HG03060 (cell line): ENCODE data around the gene ZNF646.

Experiments
- ATAC-seq: cut with Tn5 transposase; IDR thresholded peaks from one replicate; pipeline ENCODE4 v1.9.1; 2021; ENCODE audit warnings: low read depth, moderate number of reproducible peaks; ENCODE audit not compliant: unreplicated experiment

ZNF646 gene

DNA sequence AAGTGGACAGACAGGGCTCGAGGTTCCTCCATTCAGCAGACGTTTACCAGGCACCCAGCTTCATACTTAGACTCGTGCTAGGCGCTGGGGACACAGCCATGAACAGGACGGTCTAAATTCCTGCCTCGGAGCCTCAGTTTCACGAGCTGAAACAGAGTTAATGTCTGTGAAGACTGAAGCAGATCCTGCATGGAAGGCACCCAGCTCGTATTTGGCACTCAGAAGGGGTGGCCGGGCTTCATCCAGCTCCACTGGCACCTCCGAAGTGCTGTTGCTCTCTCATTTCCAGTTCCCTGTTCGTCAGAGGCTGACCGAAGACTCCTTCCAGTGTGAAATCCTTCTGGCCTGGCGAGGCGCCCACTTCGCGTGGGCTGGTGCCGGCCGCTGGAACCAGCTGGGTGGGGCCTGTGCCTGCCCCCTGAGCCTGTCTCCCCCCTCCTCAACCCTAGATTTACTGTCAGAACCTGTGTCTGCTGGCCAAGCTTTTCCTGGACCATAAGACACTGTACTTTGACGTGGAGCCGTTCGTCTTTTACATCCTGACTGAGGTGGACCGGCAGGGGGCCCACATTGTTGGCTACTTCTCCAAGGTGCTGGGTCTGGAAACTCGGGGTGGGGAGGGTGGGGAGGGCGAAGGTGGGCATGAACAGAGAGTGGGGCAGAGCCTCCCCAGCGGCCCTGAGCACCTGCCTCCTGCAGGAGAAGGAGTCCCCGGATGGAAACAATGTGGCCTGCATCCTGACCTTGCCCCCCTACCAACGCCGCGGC is 55.5 kb downstream of the ZNF646 start:
- ATAC-seq: no peak

DNA sequence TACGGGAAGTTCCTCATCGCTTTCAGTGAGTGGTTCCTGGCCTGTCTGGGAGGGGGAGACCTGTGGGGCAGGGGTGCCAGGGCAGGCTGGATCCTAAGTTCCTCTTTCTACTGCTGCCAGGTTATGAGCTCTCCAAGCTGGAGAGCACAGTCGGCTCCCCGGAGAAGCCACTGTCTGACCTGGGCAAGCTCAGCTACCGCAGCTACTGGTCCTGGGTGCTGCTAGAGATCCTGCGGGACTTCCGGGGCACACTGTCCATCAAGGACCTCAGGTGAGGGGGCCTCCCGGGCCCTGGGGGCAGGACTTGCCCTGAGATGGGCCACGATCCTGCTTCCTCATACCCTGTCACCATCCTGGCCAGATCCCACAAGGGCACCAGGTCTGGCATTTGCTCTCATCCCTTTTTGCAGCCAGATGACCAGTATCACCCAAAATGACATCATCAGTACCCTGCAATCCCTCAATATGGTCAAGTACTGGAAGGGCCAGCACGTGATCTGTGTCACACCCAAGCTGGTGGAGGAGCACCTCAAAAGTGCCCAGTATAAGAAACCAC is 56.2 kb downstream of the ZNF646 start:
- ATAC-seq: no peak

DNA sequence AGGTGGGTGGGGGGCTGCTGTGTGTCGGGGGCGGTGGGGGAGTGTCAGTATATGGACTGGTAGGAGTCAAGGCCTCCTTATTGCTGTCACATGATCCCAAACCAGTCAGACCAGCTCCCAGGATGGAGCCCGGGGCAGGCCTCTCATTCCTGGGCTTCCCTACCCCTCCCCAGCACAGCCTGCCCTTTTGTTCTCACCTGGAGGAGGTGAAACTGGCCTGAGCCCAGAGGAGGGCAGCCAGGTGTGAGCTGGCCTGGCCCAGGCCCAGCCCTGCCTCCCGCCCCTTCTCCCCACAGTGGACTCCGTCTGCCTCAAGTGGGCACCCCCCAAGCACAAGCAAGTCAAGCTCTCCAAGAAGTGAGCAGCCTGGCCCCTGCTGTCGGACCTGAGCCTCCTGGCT is 56.7 kb downstream of the ZNF646 start:
- no peak for ATAC-seq

DNA sequence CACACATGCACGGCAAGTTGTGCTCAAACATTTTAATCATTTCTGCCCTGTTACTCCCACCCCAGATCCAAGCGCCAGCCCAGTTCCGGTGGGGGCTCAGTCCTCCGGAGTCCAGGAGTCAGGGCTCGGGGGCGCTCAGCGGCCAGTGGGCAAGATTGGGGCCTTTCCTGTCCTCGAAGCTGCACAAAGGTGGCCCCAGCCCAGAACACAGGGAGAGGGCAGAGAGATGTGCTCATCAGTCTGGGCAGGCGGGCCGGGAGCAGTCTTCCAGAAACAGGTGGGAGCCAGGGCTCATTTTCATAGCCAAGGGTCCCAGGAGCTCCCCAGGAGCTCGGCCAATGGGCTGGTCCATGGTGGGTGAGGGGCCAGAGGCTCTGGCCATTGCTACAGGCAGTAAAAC is 57.2 kb downstream of the ZNF646 start:
- no peak for ATAC-seq

DNA sequence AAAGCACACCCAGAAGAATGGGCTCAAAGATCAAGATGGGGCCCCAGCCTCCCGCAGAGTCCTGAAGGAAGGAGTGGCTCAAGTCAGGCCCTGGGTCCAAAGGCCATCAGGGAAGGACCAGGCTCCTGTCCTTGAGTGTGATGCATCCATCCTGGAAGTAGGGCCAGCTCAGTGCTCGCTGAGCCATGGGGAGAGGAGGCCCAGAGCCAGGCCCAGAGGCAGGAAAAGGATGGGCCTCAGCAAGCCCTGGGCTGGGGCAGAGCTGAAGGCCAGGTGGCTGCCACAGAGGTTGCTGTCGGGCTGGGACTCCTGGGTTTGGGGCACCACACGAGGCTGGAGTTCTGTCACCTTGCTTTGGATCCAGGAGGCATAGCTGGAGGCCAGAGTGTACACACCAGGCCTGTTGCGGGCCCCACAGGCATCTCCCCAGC is 57.6 kb downstream of the ZNF646 start:
- no peak for ATAC-seq

DNA sequence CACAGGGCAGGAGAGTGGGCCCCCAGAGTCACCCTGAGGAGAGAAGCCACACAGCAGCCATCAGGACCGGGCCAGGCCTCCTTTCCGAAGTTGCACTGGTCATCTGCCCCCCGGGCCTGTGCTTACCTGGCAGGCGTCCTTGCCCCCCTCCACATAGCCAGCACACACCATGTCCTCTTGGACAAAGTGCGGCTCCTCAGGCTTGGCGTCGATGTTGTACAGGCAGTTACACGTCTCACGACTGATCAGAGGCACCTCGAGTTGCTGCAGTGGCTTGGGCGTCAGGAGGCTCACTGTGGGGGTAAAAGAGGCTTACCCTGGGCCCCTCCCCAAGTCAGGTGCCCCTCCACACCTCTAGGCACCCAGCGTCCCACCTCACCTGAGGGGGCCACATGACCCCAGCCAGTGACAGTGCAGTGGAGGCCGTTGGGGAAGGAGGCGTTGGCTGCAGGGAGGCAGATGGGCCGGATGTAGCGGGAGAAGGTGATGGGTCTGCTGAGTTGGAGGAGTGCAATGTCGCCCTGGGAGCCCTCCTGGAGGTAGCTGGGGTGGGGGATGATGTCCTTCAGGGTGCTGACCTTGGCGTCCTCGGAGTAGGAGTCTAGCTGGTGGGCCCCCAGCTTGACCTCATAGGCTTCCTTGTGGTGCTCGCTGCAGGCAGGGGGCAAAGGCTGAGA is 58.2 kb downstream of the ZNF646 start:
- no peak for ATAC-seq

DNA sequence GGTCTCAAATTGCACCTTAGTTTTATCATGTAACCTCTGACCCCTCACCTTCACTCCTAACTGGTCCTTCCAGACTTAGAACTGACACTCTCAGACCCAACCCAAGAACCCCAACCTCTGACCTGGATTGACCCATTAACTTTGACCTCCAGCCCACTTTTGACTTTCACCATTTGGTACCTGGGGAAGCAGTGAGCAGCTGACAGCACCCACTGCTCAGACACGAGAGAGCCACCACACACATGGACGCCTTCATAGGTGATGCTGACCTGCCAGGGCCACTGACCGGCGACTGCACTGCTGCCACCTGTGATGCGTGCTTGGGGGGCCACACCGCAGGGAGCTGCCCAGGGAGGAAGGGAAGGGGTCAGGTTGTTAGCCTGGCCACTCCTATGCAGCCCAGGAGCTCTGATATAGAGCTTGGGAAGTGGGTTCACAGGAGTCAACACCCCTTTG is 58.9 kb downstream of the ZNF646 start:
- no peak for ATAC-seq
